Adipocyte (in vitro differentiated cells): Measurements from ENCODE around the gene GYS1.
"Not testable (repeated sequence)": the region's sequence is repeated elsewhere in the genome, so short reads cannot be mapped to it uniquely, and the experiment has no call there.

Source experiments
- DNase-seq: peaks from one replicate; pipeline ENCODE4 v3.0.0-alpha.2; 2015; ENCODE audit warnings: low read depth
- H3K27me3 ChIP-seq: replicated peaks from 2 replicates; pipeline ENCODE4 v1.7.0; 2013; ENCODE audit warnings: mild to moderate bottlenecking, low read length, moderate library complexity; ENCODE audit not compliant: control insufficient read depth, insufficient read depth
- H3K36me3 ChIP-seq: 2 replicates; pipeline ENCODE4 v1.7.0; 2013; ENCODE audit warnings: low read length, mild to moderate bottlenecking, moderate library complexity; ENCODE audit not compliant: control insufficient read depth, insufficient read depth, severe bottlenecking
- H3K4me1 ChIP-seq: 2 replicates; pipeline ENCODE4 v1.7.0; 2013; ENCODE audit warnings: mild to moderate bottlenecking, low read length, moderate library complexity; ENCODE audit not compliant: control insufficient read depth, insufficient read depth
- H3K4me3 ChIP-seq: 2 replicates; pipeline ENCODE4 v1.7.0; 2013; ENCODE audit warnings: mild to moderate bottlenecking, low read length, moderate library complexity
- H3K9ac ChIP-seq: 2 replicates; pipeline ENCODE4 v1.7.0; 2013; ENCODE audit warnings: mild to moderate bottlenecking, low read length, moderate library complexity
- H3K9me3 ChIP-seq: 2 replicates; pipeline ENCODE4 v1.7.0; 2013; ENCODE audit warnings: mild to moderate bottlenecking, low read length, moderate library complexity; ENCODE audit not compliant: control insufficient read depth

Gene GYS1

GRCh38 chr19:49025599-49025998 is 32.5 kb upstream of the GYS1 start:
- H3K9me3 ChIP-seq, H3K27me3 ChIP-seq, H3K4me3 ChIP-seq, H3K4me1 ChIP-seq, H3K36me3 ChIP-seq, DNase-seq, H3K9ac ChIP-seq: not testable (repeated sequence)

DNA sequence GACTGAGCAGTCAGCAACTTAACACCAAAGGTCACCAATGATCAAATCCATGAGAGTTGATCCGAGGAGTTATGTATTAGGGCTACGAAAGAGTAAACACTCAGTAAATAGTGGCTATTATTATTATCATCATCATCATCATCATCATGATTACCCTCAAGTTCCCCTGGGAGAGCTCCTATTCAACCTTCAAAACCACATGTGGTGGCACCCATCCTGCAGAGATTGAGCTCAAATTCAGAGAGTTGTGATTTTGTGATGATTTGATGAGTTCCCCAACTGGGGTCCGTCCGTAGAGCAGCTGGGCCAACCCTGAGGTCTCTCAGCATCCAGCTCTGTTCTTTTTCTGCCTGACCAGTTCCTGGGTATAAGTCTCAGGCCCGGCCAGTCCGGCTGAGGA is 32.0 kb upstream of the GYS1 start:
- H3K9ac ChIP-seq, H3K4me3 ChIP-seq, H3K27me3 ChIP-seq, H3K36me3 ChIP-seq, H3K4me1 ChIP-seq, H3K9me3 ChIP-seq, DNase-seq: not testable (repeated sequence)

DNA sequence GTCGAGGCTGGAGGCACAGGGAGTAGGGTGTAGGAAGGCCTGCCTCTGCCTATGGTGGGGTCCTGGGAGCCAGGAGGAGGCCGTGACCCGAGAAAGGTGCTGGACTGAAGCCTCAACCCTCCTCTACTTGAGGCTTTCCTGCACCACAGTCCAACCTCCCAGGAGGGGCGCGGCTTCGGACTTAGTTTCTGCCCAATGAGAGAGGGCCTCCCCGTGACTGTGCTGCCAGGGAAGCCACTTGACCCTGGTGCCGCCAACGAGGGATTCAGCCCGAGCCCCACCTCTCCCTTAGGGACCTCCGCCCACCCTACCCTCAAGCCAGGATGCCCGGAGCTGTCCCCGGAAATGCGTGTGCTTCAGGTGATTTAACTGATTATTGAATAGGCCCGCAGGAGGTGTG is 31.1 kb upstream of the GYS1 start, which contains the start of gene CGB3:
CGB3 (minus strand) TSS at position 101 of the 400 bp plus-strand sequence. CDS start 362 bp downstream, outside the sequence.
- DNase-seq, H3K4me3 ChIP-seq, H3K4me1 ChIP-seq, H3K9ac ChIP-seq, H3K9me3 ChIP-seq, H3K27me3 ChIP-seq, H3K36me3 ChIP-seq: not testable (repeated sequence)

- no peak for DNase-seq
- Histone ChIP-seq H3K4me3 (no peak overlapping the region), H3K36me3 (no peaks in the 10 kb centered on the region), H3K9me3 (no peaks in the 10 kb centered on the region), H3K27me3 (peaks cover 13% of the 10 kb centered on the region), H3K9ac (no peak overlapping the region), H3K4me1 (peaks cover 10% of the 10 kb centered on the region)
Measured at GRCh38 chr19:49022116-49022515, 29.0 kb upstream of the GYS1 start.

GRCh38 chr19:49020931-49021895 is 28.1 kb upstream of the GYS1 start:
- Histone ChIP-seq H3K4me1 (peaks cover 10% of the 10 kb centered on the region), H3K9ac (no peak overlapping the region), H3K9me3 (no peaks in the 10 kb centered on the region), H3K27me3 (peaks cover 13% of the 10 kb centered on the region), H3K4me3 (no peak overlapping the region), H3K36me3 (no peaks in the 10 kb centered on the region)
- no peak for DNase-seq

DNA sequence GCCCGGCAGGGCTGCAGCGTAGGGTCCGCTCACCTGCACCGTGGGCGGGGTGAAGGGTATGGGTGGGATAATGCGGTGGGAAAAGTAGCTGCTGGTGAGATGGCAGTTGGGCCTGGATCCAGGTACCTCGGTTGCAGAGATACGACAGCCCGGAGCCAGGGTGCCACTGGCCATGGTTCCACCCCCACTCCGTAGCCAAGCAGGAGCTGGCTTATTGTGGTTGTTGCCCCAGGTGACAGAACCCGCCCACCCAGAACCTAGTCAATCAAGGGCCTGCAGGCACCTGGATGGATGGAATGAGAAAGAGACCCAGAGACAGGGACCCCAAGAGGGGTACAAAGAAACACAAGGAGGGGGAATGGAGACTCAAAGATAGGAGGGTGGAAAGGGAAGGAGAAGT is 27.2 kb upstream of the GYS1 start:
- H3K9ac ChIP-seq = no peak overlapping the region
- H3K27me3 ChIP-seq = peaks cover 13% of the 10 kb centered on the region
- H3K9me3 ChIP-seq = no peaks in the 10 kb centered on the region
- no peak for DNase-seq
- H3K36me3 ChIP-seq = peaks cover 8% of the 10 kb centered on the region
- no peak overlapping the region for H3K4me3 ChIP-seq
- peaks cover 10% of the 10 kb centered on the region for H3K4me1 ChIP-seq

DNA sequence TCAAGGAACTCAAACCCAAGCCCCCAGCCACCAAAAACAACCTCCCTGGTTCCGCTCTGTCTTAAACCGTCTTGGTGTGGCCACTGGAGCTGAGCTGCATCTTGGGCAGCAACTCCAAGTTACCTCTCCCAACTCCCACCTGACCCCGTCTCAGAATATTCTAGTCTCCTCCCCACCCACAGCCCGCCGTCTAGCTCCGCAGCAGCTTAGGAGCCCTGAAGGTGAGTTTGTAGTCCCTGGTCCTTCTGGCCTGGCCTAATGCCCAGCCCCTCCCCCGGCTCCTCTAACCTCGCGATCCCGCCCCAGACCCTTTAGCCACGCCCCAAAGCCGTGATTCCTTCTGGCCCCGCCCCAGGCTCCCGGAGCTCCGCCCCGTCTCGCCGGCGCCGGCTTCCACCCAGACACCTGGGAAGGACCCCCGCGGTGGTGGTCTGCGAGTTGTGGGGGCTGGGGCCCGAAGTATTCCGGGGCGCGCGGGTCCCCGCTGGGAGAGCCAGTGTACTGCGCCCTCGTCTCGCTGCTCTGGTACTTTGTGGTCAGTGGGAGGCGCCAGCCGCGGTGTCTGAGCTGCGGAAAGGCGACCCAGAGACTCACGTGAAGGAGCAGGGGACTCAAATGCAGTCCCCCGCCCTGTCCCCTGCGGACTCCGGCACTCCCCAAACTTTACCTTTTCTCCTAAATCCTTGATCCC is 26.3 kb upstream of the GYS1 start:
- Histone ChIP-seq H3K36me3 (peaks cover 18% of the 10 kb centered on the region), H3K27me3 (peaks cover 13% of the 10 kb centered on the region), H3K4me3 (peak overlapping the region; percentile 69), H3K9ac (no peak overlapping the region), H3K9me3 (no peaks in the 10 kb centered on the region), H3K4me1 (peaks cover 10% of the 10 kb centered on the region)
- DNase-seq = peak; percentile 72

DNA sequence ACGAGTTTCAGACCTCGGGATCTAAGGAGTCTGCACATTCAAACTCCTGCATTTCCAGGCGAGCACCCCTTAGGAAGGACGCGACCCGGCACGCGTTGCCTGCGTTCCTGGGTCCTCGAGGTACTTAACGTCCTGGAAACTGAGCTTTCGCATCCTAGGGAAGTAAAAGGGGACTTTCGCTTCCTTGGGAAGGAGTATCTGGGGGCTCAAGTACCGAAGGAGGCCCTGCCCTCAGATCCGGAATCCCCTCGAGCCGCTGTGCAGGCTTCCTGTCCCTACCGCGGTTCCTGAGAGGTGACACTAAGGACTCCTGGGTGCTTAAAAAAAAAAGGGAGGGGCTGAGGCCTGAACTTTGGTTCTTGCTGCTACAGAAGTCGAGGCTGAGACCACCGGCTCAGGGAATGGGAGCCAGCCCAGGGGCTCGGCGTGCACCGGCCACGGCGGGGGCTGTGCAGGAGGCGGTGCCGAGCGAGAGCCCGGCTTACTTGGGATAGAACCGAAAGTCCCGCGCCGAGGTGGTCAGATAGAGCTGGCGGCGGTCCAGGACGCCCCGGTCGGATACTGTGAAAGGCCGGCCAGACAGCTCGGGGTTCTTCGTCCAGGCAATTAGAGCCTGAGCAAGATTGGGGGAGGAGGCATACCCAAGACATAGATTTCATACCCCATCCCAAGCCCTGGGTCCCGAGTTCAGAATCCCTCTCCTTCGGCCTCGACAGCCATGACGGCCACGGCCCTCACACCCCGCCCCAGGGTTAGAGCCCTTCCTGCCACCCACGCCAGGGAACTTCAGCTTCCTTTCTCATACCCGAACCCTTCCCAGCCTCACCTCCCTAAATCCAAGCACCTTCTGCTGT is 25.5 kb upstream of the GYS1 start:
- DNase-seq = peak; percentile 35
- peaks cover 21% of the 10 kb centered on the region for H3K36me3 ChIP-seq
- not testable (repeated sequence) for H3K9me3 ChIP-seq, H3K4me1 ChIP-seq
- peaks cover 13% of the 10 kb centered on the region for H3K27me3 ChIP-seq
- H3K4me3 ChIP-seq = peak overlapping the region; percentile 69
- peak overlapping the region; percentile 51 for H3K9ac ChIP-seq

DNA sequence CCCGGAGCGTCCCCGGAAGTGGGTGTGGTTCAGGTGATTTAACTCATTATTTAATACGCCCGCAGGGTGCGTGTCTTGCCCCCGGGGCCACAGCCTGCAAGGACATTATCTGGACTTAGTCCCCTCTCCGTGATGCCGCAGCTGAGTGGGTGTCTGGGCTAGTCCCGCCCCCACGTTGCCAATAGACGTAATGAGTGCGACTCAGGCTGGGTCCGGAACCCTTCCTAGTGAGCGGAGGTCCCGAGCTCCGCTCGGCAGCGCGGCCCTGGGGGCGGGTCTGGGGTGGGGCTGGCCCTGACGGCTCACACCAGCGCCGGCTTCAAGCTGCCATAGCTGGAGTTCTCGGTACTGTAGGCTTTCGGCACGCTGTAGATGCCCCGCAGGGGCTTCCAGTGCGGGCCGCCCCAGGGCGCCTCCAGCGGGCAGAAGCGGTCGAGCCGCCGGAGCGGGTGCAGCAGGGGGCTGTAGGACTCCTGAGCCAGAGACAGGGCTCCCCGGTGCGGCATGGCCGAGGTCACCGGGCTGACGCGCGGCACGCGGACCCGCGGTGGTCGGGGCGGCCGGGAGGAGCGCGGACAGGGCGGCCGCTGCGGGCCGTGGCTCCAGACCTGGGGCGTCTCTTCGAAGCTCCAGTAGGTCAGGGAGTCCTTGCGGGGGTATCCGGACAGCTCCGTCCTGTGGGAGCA is 24.7 kb upstream of the GYS1 start:
- Histone ChIP-seq H3K36me3 (peaks cover 24% of the 10 kb centered on the region), H3K9ac (peak overlapping the region; percentile 51), H3K4me3 (peak overlapping the region; percentile 69), H3K9me3 (no peaks in the 10 kb centered on the region), H3K4me1 (peaks cover 10% of the 10 kb centered on the region), H3K27me3 (peaks cover 13% of the 10 kb centered on the region)
- peak; percentile 78 for DNase-seq

GRCh38 chr19:49017041-49017665 is 24.0 kb upstream of the GYS1 start, which contains the start of gene LHB:
LHB (minus strand) TSS chr19:49017091; CDS start chr19:49017081, 10 bp downstream.
- Histone ChIP-seq H3K27me3 (peaks cover 13% of the 10 kb centered on the region), H3K36me3 (peaks cover 31% of the 10 kb centered on the region), H3K4me3 (peak within 1 kb of the TSS; percentile 69), H3K9ac (peak within 1 kb of the TSS; percentile 51), H3K4me1 (peaks cover 10% of the 10 kb centered on the region), H3K9me3 (no peaks in the 10 kb centered on the region)
- DNase-seq = no peak
